ENCODE results near the gene RABGAP1L. TPM values are rescaled to one million over a fixed set of nuclear protein-coding genes. Genes with fewer than 3 reads are reported as not detected.

The RABGAP1L gene
- total and polyA plus RNA-seq, 4 donors, result 4.8 to 53.5 (median 18.8) TPM

GRCh38 chr1:174194461-174194860 lies 35.1 kb downstream of the RABGAP1L start:
- H3K27me3 ChIP-seq (ENCODE audit: control insufficient read depth in 4 of 4, insufficient read depth in 4 of 4, low read length in 3 of 4), result no peaks in the 10 kb centered on the region
- no peak for TF ChIP-seq HNF4G (IDR thresholded peaks at IDR 0.05)
- TF ChIP-seq, protein P1, sequence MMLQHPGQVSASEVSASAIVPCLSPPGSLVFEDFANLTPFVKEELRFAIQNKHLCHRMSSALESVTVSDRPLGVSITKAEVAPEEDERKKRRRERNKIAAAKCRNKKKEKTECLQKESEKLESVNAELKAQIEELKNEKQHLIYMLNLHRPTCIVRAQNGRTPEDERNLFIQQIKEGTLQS (IDR thresholded peaks at IDR 0.05), result no peak
- no peak for TF ChIP-seq MAX (IDR thresholded peaks at IDR 0.05)
- TF ChIP-seq ZBTB33 (IDR thresholded peaks at IDR 0.05), result no peak
- TF ChIP-seq GABPA (IDR thresholded peaks at IDR 0.05 in 1 of 2, conservative IDR thresholded peaks at IDR 0.05 in 1 of 2), result no peak
- TF ChIP-seq, protein P2, sequence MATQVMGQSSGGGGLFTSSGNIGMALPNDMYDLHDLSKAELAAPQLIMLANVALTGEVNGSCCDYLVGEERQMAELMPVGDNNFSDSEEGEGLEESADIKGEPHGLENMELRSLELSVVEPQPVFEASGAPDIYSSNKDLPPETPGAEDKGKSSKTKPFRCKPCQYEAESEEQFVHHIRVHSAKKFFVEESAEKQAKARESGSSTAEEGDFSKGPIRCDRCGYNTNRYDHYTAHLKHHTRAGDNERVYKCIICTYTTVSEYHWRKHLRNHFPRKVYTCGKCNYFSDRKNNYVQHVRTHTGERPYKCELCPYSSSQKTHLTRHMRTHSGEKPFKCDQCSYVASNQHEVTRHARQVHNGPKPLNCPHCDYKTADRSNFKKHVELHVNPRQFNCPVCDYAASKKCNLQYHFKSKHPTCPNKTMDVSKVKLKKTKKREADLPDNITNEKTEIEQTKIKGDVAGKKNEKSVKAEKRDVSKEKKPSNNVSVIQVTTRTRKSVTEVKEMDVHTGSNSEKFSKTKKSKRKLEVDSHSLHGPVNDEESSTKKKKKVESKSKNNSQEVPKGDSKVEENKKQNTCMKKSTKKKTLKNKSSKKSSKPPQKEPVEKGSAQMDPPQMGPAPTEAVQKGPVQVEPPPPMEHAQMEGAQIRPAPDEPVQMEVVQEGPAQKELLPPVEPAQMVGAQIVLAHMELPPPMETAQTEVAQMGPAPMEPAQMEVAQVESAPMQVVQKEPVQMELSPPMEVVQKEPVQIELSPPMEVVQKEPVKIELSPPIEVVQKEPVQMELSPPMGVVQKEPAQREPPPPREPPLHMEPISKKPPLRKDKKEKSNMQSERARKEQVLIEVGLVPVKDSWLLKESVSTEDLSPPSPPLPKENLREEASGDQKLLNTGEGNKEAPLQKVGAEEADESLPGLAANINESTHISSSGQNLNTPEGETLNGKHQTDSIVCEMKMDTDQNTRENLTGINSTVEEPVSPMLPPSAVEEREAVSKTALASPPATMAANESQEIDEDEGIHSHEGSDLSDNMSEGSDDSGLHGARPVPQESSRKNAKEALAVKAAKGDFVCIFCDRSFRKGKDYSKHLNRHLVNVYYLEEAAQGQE (IDR thresholded peaks at IDR 0.05), result no peak
- TF ChIP-seq YY1 (IDR thresholded peaks at IDR 0.05), result no peak
- TF ChIP-seq HNF4A (conservative IDR thresholded peaks at IDR 0.05), result no peak
- TF ChIP-seq, protein P3, sequence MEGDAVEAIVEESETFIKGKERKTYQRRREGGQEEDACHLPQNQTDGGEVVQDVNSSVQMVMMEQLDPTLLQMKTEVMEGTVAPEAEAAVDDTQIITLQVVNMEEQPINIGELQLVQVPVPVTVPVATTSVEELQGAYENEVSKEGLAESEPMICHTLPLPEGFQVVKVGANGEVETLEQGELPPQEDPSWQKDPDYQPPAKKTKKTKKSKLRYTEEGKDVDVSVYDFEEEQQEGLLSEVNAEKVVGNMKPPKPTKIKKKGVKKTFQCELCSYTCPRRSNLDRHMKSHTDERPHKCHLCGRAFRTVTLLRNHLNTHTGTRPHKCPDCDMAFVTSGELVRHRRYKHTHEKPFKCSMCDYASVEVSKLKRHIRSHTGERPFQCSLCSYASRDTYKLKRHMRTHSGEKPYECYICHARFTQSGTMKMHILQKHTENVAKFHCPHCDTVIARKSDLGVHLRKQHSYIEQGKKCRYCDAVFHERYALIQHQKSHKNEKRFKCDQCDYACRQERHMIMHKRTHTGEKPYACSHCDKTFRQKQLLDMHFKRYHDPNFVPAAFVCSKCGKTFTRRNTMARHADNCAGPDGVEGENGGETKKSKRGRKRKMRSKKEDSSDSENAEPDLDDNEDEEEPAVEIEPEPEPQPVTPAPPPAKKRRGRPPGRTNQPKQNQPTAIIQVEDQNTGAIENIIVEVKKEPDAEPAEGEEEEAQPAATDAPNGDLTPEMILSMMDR (IDR thresholded peaks at IDR 0.05; ENCODE audit: low read depth, low read length, missing input control), result no peak
- TF ChIP-seq JUND (IDR thresholded peaks at IDR 0.05), result no peak
- no peak for TF ChIP-seq NR2F2 (IDR thresholded peaks at IDR 0.05)
- TF ChIP-seq RAD21 (IDR thresholded peaks at IDR 0.05), result no peak
- no peak for TF ChIP-seq TAF1 (conservative IDR thresholded peaks at IDR 0.05)
- TF ChIP-seq FOXA2 (IDR thresholded peaks at IDR 0.05), result no peak
- no peak for TF ChIP-seq SP1 (IDR thresholded peaks at IDR 0.05)
- TF ChIP-seq FOXA1 (IDR thresholded peaks at IDR 0.05), result no peak
- TF ChIP-seq RXRA (IDR thresholded peaks at IDR 0.05), result no peak
- TF ChIP-seq EGR1 (IDR thresholded peaks at IDR 0.05; ENCODE audit: low read depth in 2 of 2), result no peak
- H3K4me3 ChIP-seq (ENCODE audit: low read depth in 1 of 3, low read length in 3 of 3), result no peak overlapping the region
- no peak overlapping the region for H3K9ac ChIP-seq (ENCODE audit: low read depth in 1 of 2, low read length in 2 of 2)
- 95% methylated on average over 6 of the region's 6 CpGs for WGBS
- no peaks in the 10 kb centered on the region for H3K9me3 ChIP-seq (ENCODE audit: control insufficient read depth in 4 of 4, low read length in 3 of 4)
- H3K27ac ChIP-seq (ENCODE audit: low read depth in 1 of 2, low read length in 2 of 2), result no peak overlapping the region
- no peaks in the 10 kb centered on the region for H3K36me3 ChIP-seq (ENCODE audit: control insufficient read depth in 4 of 4, insufficient read depth in 3 of 4, low read depth in 1 of 4, low read length in 3 of 4)
- DNase-seq (ENCODE audit: low spot score), result no peak
- H3K4me1 ChIP-seq (ENCODE audit: control insufficient read depth in 4 of 4, insufficient read depth in 4 of 4, low read length in 3 of 4), result peaks cover 0 to 3% (median 0%) of the 10 kb centered on the region in 4 donors

Measured in liver (tissue), 9 donors.